WERI-Rb-1 (cell line): ENCODE measurements around the gene SPSB1.

Experiments used
- DNase-seq: peaks from one replicate; pipeline ENCODE4 v3.0.0-alpha.2; 2020
- H3K27ac ChIP-seq: fragments of 250-450 bp; sonication (Bioruptor Pico); 2 replicates; pipeline ENCODE4 v1.5.1; 2020; ENCODE audit warnings: mild to moderate bottlenecking, moderate library complexity
- H3K27me3 ChIP-seq: fragments of 250-450 bp; sonication (Bioruptor Pico); 2 replicates; pipeline ENCODE4 v1.5.1; 2021; ENCODE audit warnings: mild to moderate bottlenecking, low read depth, moderate library complexity; ENCODE audit not compliant: insufficient read depth, severe bottlenecking
- H3K36me3 ChIP-seq: fragments of 250-450 bp; sonication (Bioruptor Pico); 2 replicates; pipeline ENCODE4 v1.5.1; 2020; ENCODE audit warnings: mild to moderate bottlenecking, moderate library complexity
- H3K4me3 ChIP-seq: 2 replicates; pipeline ENCODE4 v1.5.1; 2011; ENCODE audit warnings: low read depth, mild to moderate bottlenecking, control low read depth, low read length
- H3K9me3 ChIP-seq: fragments of 250-450 bp; sonication (Bioruptor Pico); 2 replicates; pipeline ENCODE4 v1.5.1; 2021; ENCODE audit warnings: mild to moderate bottlenecking, moderate library complexity; ENCODE audit not compliant: severe bottlenecking
- CTCF ChIP-seq: IDR thresholded peaks from 2 replicates; pipeline ENCODE4 v1.5.1; 2011; ENCODE audit warnings: low read depth, mild to moderate bottlenecking, control low read depth, inconsistent platforms, low read length

SPSB1 gene

GRCh38 chr1:9278585-9279153 is 14.0 kb upstream of the SPSB1 start:
- no peak for DNase-seq
- Histone ChIP-seq H3K4me3 (no peak overlapping the region), H3K27ac (no peak overlapping the region), H3K36me3 (no peaks in the 10 kb centered on the region), H3K27me3 (no peaks in the 10 kb centered on the region), H3K9me3 (no peaks in the 10 kb centered on the region)
- no peak for TF ChIP-seq CTCF

GRCh38 chr1:9279172-9279840 is 13.4 kb upstream of the SPSB1 start:
- H3K9me3 ChIP-seq, result no peaks in the 10 kb centered on the region
- no peak overlapping the region for H3K4me3 ChIP-seq
- no peak for TF ChIP-seq CTCF
- no peak overlapping the region for H3K27ac ChIP-seq
- no peak for DNase-seq
- H3K27me3 ChIP-seq, result no peaks in the 10 kb centered on the region
- H3K36me3 ChIP-seq, result no peaks in the 10 kb centered on the region

- Histone ChIP-seq H3K27ac (no peak overlapping the region), H3K27me3 (no peaks in the 10 kb centered on the region), H3K36me3 (no peaks in the 10 kb centered on the region), H3K9me3 (peaks cover 7% of the 10 kb centered on the region), H3K4me3 (no peak overlapping the region)
- DNase-seq, result no peak
- TF ChIP-seq CTCF, result no peak
Observed at GRCh38 chr1:9280015-9280860, 12.5 kb upstream of the SPSB1 start.

- H3K36me3 ChIP-seq, result no peaks in the 10 kb centered on the region
- H3K9me3 ChIP-seq, result peaks cover 9% of the 10 kb centered on the region
- DNase-seq, result no peak
- TF ChIP-seq CTCF, result no peak
- H3K4me3 ChIP-seq, result no peak overlapping the region
- H3K27me3 ChIP-seq, result no peaks in the 10 kb centered on the region
- H3K27ac ChIP-seq, result no peak overlapping the region
Observed at GRCh38 chr1:9281071-9281827, 11.4 kb upstream of the SPSB1 start.

- no peak overlapping the region for H3K27ac ChIP-seq
- H3K36me3 ChIP-seq, result no peaks in the 10 kb centered on the region
- no peak for TF ChIP-seq CTCF
- DNase-seq, result no peak
- H3K27me3 ChIP-seq, result no peaks in the 10 kb centered on the region
- H3K9me3 ChIP-seq, result peaks cover 9% of the 10 kb centered on the region
- no peak overlapping the region for H3K4me3 ChIP-seq
Observed at GRCh38 chr1:9281908-9282695, 10.6 kb upstream of the SPSB1 start.
